NCI-H1417 (cell line): ENCODE data around the gene HRAS.

Experiments used
- DNase-seq, 3 experiments: peaks; one replicate each; lab custom pipeline; 2025; lab: John Stamatoyannopoulos, UW

The HRAS gene

GRCh38 chr11:494761-495536 lies 40.4 kb downstream of the HRAS start:
- DNase-seq = no peak

- peak in 1 of 3 experiments; percentile 32 for DNase-seq
These were observed 42.7 kb downstream of the HRAS start for GRCh38 chr11:492427-493226.

GRCh38 chr11:491358-491757 lies 44.0 kb downstream of the HRAS start:
- no peak for DNase-seq

GRCh38 chr11:490930-491260 lies 44.5 kb downstream of the HRAS start:
- no peak for DNase-seq

GRCh38 chr11:490186-490929 lies 45.0 kb downstream of the HRAS start:
- no peak for DNase-seq

- DNase-seq = no peak
These were observed 45.7 kb downstream of the HRAS start for GRCh38 chr11:489610-490185.

GRCh38 chr11:488992-489391 lies 46.4 kb downstream of the HRAS start:
- no peak for DNase-seq

GRCh38 chr11:488579-488978 lies 46.8 kb downstream of the HRAS start:
- DNase-seq = no peak

- no peak for DNase-seq
These were observed 47.3 kb downstream of the HRAS start for GRCh38 chr11:488062-488461.

GRCh38 chr11:487571-488021 lies 47.8 kb downstream of the HRAS start:
- no peak for DNase-seq

GRCh38 chr11:486189-486588 lies 49.2 kb downstream of the HRAS start:
- DNase-seq = no peak

- no peak for DNase-seq
These were observed 50.8 kb downstream of the HRAS start for GRCh38 chr11:484616-485015.
